GM18499 (cell line): ENCODE results near the gene MRPS6.

ENCODE experiments used
- ATAC-seq: cut with Tn5 transposase; IDR thresholded peaks from one replicate; pipeline ENCODE4 v1.9.1; 2021; ENCODE audit warnings: moderate number of reproducible peaks; ENCODE audit not compliant: insufficient read depth, unreplicated experiment

MRPS6 gene

DNA sequence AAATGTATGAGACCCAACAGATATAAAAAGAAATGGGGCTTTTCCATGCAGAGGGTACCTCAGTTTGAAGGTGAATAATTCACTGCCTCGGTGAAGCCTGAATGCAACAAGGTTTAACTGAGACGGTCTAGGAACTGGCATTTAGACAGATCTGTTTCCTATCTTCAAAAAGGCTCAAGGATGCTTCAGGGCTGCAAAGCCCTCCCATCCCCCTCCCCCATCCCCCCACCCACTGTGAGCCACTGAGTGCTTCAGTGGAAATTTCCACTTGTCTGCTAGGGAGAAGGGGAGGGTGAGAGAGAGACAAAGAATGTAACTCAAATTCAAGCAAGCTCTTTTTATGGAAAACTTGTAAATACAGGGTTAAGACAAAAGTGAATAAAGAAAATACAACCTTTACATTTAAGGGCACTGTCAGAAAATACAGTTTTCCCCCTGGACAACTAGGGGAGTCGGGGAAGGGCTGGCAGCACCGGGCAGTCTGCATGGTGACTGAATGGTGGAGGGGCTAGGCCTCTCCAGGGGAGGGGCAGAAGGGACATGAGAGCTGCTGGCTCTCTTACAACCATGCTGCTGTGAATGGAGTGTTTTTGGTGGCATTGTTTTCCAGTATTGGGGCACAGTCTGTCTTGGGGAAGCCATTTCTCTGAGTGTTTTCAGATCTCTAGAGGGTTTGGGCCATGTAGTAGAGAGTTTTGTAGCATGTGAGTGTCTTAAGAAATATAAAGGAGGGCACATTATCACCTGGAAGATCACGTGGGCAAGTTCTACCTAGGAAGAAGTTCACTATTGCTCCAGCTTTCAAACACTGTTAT lies 56.7 kb downstream of the MRPS6 start:
- ATAC-seq: no peak

DNA sequence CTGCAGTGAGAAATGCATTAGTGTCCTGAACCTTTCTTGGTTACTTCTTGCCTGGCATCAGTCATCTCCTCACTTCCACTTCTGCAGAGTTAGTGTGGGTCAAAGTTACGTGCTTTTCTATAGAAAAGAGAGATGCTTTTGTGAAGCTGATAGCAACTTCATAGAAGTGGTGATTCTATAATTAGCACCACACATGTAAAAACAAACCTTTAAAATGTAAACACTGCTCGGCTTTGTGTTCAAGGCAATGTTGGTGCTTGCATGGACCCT lies 57.3 kb downstream of the MRPS6 start:
- no peak for ATAC-seq

DNA sequence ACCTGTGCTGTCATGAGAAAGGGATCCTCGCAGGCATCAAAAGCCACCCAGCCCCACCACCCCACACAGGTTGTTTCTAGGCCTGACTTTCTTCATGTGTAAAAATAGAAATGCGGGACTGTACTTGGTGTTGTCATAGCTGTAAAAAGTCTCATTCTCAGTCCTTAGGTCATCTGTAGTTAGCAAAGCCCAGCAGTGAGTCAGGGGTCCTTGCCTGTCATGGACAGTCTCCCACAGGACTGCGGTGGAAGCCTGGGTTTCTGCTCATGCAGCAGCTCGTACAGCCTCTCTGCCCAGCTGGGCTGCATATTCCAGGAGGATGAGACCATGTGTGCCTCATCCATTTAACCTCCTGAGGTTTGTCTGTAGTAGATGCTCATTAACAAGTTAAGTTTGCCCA lies 58.2 kb downstream of the MRPS6 start:
- no peak for ATAC-seq

DNA sequence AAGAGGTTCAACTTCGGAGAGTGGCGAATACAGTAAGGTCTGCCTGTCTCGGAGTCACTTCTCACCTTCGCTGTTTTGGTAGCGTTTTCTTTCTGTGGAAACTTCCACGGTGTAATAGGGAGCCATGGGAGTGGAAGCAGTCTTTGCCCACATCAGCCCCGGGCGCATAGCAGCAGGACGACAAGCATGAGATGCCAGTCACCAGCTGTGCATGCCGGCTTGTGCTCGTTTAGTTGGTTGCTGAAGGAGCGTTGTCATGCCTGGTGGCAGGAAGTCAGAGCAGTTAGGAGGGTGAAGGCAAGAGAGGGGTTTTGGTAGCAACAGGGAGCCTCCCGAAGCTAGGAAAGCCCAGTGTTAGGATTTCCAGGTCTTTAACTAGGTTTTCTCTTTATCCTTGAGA lies 58.8 kb downstream of the MRPS6 start:
- ATAC-seq: no peak

DNA sequence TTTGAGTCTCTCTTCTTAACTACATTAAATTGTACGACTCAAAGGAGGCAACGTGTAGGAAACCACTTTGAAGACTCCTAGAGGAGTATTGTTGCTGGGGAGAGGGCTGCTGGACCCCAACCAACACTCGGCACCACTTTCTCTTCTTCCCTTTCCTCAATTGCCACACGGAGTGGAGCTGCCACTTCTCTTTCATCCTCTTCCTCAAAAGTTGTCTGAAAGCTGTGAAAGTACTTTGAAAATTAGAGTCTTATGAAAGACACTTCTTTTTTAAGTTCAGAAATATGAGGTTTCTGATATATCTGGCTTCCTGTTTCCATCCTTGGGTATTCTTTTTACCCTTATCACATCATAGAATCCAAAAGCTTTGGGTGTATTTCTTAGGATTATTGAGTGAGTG lies 59.5 kb downstream of the MRPS6 start:
- ATAC-seq: no peak

DNA sequence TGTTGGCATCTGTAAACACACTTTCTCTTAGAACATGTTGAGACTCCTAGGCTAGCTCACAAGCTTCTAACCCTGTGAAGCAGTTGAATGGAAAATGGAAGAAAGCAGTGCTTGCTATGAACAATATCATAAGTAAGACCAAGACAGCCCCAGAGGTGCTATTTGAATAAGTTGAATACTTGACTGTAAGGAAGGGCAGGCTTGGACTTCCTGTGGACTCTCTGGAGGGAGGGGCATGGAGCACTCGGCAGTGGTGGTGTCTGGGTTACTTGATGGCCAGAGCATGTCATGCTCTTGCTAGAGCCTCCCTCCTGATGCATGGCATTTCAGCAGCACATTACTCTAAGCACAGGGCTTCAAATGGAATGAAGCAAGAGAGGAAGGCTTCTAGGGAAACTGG lies 60.0 kb downstream of the MRPS6 start:
- no peak for ATAC-seq

DNA sequence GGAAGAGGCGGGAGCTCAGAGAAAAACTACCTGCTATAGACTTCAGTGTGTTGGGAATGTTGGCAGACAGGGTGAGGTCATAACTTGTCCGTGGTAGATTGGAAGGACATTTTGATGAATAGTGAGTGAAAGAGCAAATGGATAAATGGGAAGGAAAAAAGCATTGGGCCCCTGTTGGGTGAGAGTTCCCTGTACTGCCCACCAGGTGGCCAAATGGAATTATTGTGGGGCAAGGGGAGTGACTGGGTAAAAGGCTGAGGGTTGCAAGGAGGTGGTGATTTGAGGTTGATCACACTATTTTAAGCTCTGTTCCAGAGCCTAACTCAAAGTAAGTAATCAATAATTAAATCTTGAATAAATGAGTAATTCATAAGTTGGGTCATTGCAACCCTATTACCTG lies 60.4 kb downstream of the MRPS6 start:
- no peak for ATAC-seq

DNA sequence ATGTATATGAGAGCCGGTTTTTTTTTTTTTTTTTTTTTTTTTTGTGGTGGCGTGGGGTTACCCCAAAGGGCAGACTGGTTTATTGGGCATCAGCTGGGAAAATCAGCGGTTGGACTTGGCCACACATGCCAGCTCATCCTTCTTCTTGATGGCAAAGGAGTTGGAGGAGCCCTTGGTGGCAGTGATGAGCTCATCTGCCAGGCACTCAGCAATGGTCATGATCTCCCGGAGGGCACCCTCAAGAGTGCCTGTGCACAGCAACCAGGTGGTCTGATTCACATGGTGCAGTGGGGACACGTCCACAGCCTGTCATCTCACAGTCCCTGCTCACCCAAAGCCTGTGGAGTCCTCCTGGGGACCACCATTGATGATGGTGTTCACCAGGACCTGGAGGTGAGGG lies 62.0 kb downstream of the MRPS6 start:
- ATAC-seq: no peak

DNA sequence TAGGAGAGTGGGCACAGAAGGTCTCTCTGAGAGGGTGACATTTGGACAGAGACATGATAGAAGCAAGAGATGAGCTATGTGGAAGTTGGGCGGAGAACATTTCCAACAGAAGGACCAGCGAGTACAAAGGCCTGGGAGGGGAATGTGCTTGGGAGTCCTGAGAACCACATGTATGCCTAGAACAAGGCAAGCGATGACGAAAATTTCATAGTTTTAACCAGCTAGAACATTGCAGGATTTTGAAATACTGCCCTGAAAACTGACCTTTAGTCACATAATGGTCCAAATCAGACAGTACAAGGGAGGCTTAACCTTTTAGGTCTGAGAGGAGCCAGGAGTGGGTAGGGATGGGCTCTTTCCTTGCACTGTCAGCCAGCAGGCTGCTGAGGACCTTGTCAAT lies 68.0 kb downstream of the MRPS6 start:
- no peak for ATAC-seq

DNA sequence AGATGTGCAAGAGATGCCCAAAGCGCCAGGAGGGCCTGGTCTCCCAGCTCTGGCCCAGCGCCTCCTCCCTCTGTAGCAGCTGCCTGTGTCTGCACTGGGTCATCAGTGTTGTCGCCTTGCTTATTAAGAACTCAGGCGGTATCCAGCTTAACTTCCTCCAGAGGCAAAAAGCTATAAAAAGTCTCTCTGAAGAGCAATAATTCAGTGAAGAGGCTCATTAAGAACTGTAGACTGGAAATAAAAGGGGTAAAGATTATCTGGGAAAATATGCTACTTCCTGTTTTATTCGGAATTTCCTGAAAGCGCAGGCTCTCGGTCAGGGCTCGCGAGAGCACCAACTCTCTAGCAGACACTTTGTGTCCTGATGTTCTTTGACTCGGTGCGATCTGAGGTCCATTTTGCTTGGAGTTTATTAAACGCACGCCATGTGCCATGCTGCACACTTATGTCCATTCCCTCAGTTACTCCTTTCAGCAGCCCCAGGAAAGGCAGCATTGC lies 70.4 kb downstream of the MRPS6 start:
- no peak for ATAC-seq

DNA sequence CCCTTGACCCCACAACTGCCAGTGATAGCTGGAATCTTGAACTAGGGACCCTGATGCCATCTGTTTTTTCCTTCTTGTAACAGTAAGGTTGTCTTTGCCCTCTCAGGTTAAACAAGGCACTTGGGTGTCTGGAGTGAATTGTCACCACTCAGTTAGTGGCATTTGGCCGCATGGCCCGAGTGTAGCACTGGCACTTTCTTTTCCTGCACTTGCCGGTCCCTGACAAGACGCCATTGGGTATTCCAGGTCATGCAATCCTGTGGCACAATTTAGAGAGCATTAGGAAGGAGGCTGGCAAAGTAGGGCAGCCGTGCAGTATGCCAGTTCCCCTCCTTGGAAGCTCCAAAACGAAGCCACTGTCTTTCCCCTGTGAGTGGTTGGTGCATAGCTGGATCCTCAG lies 70.8 kb downstream of the MRPS6 start:
- ATAC-seq: no peak

DNA sequence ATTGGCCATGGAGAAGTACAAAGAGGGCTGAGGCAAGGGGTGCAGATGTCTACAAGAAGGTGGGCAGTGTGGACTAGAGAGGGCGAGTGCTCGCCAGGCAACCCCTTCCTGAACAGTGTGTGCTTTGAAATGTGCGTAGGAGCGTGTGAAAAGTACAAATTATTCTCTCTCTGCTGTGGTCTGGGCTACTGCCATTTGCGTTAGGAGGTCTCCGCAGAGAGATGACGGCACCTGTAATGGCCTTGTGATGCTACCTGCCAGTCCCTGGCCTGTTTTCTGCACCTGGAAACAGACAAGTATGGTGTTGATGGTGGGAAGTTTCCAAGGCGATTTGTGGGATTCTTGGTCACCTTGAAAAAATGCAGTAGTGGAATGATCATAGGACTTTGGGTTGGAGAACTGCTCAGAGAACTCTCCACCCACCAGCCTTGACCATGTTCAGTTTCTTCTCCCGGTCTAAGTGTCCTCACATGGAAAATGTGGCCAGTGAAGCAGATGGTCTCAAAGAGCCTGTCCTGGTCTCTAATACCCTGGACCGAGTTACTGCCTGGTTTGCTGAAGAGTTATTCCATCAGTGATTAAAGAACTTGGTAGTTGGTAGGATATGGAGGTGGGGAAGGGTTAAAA lies 74.5 kb downstream of the MRPS6 start:
- no peak for ATAC-seq

DNA sequence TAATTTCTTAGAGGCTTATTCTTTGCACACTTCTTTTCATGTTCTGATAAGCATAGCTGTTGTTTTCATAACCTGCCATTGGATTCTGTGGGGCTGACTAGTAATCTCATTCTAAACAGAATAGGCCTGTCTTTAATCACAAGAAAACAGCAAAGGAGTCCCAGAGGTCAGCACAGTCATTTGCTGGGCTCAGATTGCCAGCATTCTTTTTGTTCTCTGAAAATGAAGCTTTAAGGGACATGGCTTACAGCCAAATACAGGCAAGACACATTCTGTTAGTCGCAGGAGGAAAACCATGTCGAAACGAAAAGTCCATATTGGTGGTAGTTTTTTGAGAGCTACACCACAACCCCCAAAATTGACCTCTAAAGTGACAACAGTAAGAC lies 75.0 kb downstream of the MRPS6 start:
- no peak for ATAC-seq

DNA sequence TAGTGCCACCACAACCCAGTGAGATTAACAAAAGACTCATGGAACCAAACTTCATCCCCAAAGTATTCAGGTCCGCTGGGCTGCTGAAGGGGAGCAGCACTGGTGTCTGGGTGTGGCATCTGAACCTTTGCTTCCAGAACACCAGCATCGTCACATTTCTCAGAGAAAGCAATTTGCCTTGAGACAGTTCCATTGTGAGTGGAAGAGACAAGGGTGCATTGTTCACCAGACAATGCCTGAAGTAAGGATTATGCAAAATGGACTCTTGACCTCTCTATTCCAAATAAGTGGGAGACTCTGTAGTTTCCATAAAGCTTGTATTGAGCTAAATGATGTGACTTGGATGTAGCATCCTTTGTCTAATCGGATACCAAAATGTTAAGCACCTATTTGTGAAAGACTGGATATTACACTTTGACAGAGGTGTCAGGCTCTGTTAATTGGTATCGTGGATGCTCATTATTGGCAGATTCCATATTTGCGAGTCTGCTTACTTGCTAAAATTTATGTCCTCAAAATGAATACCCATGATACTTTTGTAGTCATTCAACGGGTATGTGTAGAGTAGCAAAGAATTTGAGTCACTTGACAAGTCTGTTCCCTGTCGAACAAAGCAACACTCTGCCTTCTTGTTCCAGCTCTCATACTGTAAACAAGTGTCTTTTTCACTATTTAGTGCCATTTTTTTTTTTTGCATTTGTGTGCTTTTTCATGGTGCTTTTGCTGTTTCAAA lies 75.6 kb downstream of the MRPS6 start:
- ATAC-seq: no peak

DNA sequence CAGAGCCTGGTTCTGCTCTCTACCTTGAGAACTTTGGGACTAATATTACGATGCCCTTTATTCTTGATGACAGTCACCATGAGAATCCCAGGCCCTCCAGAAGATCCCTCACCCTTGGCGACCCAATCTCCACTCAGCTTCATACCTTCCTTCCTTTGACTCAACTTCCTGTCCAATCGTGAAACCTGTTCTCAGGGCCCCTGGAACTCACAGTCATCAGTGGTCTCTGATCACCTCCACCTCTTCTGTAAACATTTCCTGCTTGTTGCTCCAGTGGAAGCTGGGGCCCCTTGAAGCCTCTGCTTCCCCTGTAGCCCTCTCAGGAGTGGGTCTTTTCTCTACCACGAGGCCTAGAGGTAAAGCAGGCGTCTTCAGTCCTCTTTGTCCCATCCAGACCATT lies 79.1 kb downstream of the MRPS6 start:
- no peak for ATAC-seq

DNA sequence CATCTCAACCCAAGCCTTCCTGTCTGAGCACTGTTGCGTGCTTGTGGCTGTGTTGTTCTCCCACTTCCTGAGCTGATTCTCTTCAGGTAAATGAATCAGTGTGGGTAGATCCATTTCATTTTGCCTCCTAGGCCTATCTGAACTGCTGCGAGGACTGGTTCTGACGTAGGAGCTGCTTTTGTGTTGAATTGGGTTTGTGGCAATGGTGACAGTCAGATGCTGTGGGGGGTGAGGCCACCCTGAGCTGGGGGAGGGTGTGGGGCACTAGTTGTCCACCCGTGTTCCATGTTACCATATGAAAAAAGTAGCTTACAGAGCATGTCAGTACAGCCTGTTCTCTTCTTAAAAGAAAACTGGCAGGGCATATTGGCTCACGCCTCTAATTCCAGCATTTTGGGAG lies 81.5 kb downstream of the MRPS6 start:
- no peak for ATAC-seq

DNA sequence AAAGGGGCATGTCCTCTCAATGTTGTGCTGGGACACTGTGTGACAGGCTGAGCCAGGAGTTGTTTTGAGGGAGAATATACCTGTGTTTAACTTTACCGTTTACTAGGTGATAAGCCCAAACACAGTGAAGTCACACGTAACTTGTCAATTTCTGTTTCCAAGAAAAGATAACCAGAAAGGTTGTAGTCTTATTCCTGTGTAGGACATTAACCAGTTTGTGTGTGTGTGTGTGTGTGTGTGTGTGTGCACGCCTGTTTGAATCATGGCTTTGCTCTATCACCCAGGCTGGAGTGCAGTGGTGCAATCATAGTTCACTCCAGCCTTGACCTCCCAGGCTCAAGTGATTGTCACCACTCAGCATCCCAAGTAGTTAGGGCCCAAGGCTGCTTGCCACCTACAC lies 83.6 kb downstream of the MRPS6 start:
- no peak for ATAC-seq

DNA sequence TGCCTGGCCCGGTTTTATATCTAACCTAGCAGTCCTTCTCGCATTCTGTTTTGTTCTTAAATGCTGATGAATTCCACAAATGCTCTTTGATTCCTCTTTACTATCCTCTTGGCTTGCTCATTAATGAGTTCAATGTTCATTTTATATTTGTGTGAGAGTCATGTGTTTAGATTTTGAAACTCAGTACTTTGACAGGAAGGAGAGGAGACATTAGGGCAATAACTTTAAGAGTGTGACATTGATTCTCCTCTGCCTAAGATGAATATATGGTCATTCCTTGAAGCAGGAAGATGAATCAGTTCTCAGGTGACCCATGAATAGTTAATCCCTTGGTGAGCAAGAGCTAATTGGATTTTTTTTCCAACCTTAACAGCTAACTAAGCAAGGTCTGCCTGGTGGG lies 84.1 kb downstream of the MRPS6 start:
- ATAC-seq: no peak

DNA sequence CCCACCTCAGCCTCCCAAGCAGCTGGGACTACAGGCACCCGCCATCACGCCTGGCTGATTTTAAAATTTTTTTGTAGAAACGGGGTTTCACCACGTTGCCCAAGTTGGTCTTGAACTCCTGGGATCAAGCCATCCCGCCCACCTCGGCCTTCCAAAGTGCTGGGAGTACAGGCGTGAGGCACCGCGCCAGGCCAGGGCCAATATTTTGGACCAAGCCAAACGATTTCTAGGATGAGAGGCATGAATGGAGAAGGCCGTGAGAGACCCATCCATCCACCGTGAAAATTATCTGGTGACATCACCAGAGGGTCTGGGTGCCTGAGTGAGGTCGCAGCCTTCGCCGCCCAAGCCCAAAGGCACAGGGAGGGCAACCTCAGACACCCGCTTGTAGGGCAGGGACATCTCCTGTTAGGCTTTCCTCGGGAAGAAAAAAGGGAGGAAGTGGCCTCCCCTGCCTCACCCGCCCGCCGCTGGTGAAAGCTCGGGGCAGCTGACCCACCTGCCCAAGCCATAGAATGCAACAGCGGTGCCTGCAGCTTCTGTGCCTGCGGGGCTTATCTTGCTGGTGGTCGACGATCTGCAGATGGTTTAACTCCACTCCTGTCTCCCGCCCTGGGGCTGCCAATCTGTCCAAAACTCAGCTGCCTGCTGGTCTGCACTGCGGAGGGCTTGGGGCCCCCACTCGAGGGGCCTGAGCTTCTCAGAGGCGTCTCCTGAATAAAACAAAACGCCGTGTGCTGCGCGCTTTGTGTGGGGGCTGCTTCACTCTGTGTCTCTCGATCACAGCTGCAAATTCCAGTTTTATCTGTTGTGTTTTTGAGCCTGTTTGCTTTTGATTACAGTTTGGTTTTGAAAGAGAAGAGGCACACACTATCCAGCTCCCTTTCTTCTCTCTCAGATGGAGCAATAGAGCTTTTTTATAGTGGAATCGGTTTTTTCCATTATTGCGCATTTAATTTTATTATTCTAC lies 85.8 kb downstream of the MRPS6 start:
- no peak for ATAC-seq

DNA sequence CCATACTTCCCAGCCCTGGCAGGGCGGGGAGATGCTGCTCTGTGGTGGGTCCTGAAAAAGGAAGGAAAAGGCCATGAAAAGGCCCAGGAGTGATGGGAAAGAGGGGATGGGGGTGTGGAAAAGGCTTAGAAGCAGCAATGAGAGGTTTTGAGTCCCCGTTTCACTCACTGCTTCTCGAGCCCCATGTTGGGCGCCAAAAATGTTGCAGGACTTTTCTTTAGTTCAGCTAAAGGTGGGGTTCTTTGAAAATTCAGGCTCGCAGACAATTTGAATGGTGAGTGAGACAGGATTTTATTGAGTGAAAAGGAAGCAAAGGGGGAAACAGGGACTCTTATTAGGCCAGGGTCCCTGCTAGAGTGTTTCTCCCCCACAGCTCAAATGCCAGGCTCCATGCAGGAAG lies 93.1 kb downstream of the MRPS6 start:
- no peak for ATAC-seq

DNA sequence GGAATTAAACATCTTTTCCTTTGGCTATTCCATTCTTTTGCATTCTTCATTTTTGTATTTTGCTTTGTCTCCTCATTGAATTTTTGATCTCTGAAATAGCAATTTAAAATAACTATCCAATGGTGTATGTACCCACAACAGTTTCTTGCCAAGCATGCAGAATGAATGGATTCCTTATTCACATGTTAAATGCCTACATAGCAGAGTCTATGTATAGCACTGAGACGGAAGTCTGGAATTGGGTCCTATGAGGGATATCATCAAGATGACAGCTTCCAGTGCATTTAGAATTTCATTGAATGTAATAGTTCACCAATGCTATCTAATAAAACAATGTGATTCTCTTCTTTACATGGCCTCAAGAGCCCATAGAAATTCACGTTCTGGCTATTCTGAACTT lies 97.5 kb downstream of the MRPS6 start:
- ATAC-seq: no peak
